Activated CD4-positive, alpha-beta T cell treated with anti-CD3 and anti-CD28 coated beads for 1 hour (primary cell): ENCODE data around the gene ZNF784.
A peak's percentile ranks its signal among the peaks of the same experiment; 100 is the strongest.

Source experiments
- DNase-seq: peaks from one replicate; pipeline ENCODE4 v3.0.0-alpha.2; 2020

Gene ZNF784

GRCh38 chr19:55642153-55643002, 18.0 kb upstream of the ZNF784 start:
- no peak for DNase-seq

- no peak for DNase-seq
These were observed 17.2 kb upstream of the ZNF784 start for GRCh38 chr19:55641426-55642152.

GRCh38 chr19:55640577-55641425, 16.4 kb upstream of the ZNF784 start, which contains the start of gene ZNF580:
TSS of gene ZNF580 (plus strand) at chr19:55641002. CDS start at chr19:55642509, 1,507 bp downstream.
- DNase-seq, result no peak

GRCh38 chr19:55640043-55640576, 15.7 kb upstream of the ZNF784 start:
- DNase-seq, result peak; percentile 69

DNA sequence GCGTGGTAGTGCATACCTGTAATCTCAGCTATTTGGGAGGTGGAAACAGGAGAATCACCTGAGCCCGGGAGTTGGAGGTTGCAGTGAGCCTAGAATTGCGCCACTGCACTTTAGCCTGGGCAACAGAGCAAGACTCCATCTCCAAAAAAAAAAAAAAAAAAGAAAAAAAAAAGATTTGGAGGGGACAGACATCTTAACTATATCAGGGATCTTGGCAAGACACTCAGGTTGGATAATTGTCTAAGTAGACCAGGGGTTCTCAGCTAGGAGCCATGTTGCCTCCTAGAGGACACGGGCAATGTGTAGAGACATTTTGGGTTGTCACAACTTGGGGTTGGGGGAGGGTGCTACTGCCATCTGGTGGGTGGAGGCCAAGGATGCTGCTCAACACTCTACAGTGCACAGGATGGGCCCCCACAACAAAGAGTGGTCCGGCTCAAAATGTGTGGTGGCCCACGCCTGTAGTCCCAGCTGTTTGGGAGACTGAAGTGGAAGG, 14.5 kb upstream of the ZNF784 start:
- no peak for DNase-seq

- DNase-seq, result no peak
These were observed 13.2 kb upstream of the ZNF784 start for GRCh38 chr19:55637534-55637933.

DNA sequence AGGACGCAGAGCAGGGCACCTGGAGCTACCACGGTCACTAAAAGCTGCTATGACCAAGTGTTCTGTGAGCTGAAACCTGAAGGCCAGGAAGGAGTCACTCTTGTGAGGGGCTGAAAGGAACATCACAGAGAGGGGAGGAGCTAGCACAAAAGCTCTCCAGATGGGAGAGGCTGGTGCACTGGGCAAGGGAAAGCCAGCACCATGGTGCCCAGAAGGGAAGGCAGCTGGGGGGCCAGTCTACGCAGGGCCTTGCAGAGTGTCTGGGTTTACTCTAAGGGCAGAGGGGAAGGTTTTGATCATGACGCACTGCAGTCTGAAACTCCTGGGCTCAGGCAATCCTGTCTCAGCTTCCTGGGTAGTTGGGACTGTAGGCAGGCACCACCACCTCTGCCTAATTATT, 12.4 kb upstream of the ZNF784 start:
- no peak for DNase-seq

DNA sequence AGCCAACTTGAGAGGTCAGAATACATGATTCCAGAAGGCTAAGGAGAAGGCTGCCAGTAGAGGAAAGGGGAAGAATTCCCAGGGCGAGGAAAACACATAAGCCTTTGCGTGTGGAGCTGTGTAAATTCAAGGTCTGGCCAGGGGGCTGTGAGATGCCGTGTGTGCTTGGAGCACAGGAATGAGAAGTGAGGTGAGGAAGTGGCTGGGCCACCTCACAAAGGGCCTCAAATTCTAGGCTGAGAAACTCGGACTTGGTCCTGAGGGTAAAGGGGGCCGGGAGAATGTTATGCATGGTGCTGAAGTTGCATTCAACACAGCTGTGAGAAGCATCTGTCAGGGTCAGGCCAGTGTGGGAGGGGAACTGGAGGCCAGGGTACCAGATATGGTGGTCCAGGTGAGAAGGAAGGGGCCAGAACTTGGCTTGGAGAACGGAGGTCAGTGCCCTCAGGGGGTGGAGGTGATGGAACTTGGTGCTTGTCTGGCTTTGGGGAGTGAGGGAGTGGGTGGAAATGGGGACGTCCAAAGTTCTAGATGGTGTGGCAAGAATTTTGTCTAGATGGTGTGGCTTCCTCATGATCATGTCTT, 11.6 kb upstream of the ZNF784 start:
- no peak for DNase-seq

DNA sequence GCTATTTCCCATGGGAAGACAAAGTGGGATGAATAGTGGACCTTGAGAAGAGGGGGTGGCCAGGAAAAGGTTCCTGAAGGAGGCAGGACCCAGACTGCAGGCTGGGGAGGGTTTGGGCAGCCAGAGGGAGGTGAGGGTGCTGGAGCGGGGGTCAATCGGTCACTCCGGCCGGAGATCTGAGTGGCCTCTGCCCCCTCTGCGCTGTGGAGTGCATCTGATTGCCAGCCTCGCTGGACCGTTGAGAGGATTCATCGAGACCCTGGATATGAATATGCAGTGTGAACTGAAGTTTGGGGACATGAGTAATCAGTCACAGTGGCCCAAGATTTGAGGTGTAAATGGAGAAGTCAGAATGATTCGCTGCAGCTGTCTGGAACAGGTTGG, 11.0 kb upstream of the ZNF784 start:
- DNase-seq, result no peak

- no peak for DNase-seq
These were observed 9.5 kb upstream of the ZNF784 start for GRCh38 chr19:55633861-55634260.

DNA sequence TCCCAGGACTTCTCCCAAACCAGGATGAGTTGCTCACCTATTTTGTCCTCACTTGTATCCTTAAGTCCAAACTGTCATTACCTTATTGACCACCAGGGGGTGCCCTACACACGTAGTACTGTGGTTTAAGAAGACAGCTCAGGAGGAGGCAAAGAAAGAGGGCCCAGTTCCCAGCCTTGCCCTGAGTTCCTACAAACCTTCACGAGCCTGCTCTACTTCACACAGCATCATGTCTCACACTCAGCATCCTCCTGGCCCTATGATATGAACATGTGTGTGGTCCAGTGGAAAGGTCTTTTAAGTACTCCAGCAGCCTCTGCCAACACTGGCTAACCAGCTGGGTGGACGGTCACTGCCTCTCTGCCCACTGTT, 8.1 kb upstream of the ZNF784 start:
- DNase-seq, result peak; percentile 68

DNA sequence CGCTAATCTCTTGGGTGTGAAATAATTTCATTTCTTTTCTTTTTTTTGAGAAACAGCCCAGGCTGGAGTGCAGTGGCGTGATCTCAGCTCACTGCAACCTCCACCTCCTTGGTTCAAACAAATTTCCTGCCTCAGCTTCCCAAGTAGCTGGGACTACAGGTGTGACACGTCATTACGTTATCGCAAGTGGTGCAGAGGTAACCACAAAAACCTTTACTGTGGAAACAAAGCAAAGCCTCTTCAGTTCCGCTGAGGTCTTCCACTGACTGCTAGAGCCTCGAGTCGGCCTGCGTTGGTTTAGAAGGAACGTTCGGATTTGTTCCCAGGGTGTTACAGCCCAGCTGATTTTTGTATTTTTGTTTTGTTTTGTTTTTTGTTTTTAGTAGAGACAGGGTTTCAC, 2.0 kb upstream of the ZNF784 start:
- DNase-seq, result no peak

DNA sequence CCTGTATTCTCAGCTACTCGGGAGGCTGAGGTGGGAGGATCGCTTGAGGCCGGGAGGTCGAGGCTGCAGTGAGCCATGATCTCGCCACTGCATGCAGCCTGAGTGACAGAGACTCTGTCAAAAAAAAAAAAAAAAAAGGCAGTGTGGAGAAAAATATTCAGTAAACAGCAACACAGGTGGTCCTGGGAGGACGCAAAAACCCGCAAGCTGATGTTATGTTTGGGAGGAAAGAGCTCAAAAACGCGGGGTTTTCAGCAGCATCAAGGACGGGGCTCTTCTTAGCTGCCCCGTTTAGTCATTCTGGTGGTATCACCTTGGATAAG, 599 bp upstream of the ZNF784 start:
- no peak for DNase-seq

DNA sequence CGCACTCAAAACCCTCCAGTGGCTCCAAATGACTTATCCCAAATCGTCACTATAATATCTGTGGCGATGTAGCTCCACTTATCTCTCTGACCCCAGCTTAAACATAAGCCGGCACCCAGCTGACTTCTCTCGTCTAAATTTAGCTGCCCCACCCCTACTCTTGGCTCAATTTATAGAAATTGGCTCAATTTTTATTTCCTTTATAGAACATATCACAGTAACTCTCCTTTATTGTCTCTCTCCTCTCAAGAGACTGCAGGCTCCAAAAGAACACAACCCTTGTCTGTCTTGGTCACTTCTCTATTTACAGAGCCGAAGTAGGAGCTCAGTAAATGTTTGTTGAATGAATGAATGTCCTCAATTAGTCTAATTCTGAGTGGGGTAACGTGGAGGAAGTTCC, 805 bp downstream of the ZNF784 start:
- no peak for DNase-seq

- no peak for DNase-seq
These were observed 1.2 kb downstream of the ZNF784 start for GRCh38 chr19:55623130-55623529.

- DNase-seq, result no peak
These were observed 2.0 kb downstream of the ZNF784 start for GRCh38 chr19:55622242-55622969.

DNA sequence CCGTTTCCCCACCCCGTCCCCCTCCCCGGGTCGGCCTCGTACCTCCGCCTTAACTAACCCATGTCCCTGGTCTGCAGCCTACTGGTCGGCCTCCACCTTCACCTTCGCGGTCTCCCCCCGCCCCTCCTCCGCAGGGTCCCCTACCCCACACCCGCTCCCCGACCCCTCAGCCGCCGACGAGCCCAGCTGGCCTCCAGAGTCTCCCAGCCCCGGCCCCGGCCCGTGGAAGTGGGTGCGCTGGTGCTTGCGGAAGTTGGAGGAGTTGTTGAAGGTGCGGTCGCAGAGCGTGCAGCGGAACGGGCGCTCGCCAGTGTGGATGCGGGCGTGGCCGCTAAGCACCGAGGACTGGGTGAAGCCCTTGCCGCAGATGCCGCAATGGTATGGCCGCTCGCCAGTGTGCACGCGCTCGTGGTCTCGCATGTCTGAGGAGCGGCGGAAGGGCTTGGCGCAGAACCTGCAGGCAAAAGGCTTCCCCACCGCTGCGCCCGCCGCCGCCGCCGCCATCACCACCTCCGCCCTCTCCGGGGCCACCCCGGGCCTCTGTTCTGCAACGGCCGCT, 2.6 kb downstream of the ZNF784 start:
- no peak for DNase-seq

- DNase-seq, result no peak
These were observed 3.1 kb downstream of the ZNF784 start for GRCh38 chr19:55621205-55621672.

GRCh38 chr19:55620410-55621204, 3.8 kb downstream of the ZNF784 start:
- no peak for DNase-seq

DNA sequence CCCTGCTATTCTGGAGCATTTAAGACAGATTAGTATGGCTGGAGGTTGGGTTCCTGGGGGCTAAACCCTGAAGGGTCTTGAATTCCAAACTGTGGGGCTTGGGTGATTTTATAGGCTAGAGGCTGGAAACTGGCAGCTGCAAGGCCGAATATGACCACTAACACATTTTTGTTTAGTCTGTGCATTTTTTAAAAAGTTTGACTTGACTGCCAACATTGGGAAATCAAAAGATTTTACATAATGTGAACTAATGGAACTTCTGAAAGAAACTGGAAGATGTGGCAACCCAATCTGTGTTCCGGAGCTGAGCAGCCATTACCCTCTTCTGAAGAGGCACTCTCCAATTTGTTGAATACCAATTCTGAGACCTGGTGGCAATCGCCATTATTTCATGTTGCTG, 5.1 kb downstream of the ZNF784 start:
- no peak for DNase-seq

- no peak for DNase-seq
These were observed 5.9 kb downstream of the ZNF784 start for GRCh38 chr19:55618426-55618825.
